Measurements from ENCODE around the gene ABL1. TPM values are rescaled to one million over a fixed set of nuclear protein-coding genes. Genes with fewer than 3 reads are reported as not detected.

Gene ABL1
- polyA plus RNA-seq, 3 donors: 4.5 to 14.5 (median 8.0) TPM

DNA sequence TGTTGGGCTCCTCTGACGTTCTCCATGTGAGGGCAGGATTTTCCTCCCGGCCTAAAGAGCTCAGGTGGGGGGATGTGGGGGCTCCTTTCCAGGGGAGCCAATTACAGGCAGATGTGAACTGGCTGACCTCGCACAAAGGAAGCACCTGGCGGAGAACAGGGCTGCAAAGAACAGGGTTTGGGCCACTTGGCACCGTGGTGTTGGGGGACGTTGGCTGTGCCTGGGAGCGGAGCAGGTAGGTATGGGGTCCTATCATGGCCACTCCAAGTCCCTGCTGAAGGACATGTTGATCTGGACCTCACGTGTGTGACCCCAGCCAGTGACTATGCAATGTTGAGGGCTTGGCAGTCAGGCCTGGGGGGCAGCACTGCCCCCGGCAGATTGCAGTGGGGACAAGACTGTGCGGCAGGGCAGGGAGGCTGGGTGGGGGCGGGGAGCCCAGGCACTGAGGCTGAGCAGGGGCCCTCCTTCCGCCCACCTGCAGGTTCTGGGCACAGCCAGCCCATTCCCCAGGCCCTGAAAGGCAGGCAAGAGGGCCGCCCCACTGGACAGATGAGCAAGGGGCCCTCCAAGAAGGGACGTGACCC lies 84.6 kb downstream of the ABL1 start:
- no peak overlapping the region for H3K4me3 Mint-ChIP-seq
- Histone ChIP-seq H4K20me1 (ENCODE audit: insufficient read depth, low read length) (no peaks in the 10 kb centered on the region), H3K27ac (ENCODE audit: low read depth in 1 of 2, low read length in 2 of 2) (no peak overlapping the region), H3K36me3 (replicated peaks in 1 of 2; ENCODE audit: control insufficient read depth in 1 of 2, insufficient read depth in 2 of 2, low read length in 2 of 2) (no peaks in the 10 kb centered on the region), H3K9ac (ENCODE audit: insufficient read depth, low read length, poor library complexity, severe bottlenecking) (no peak overlapping the region), H3K4me1 (ENCODE audit: control insufficient read depth in 1 of 2, insufficient read depth in 2 of 2, low read length in 2 of 2) (no peaks in the 10 kb centered on the region), H3K9me3 (replicated peaks in 1 of 2; ENCODE audit: control insufficient read depth in 1 of 2, insufficient read depth in 1 of 2, low read length in 2 of 2) (no peaks in the 10 kb centered on the region), H3K4me3 (replicated peaks in 1 of 3; ENCODE audit: low read depth in 2 of 3, low read length in 3 of 3) (no peak overlapping the region), H3K27me3 (ENCODE audit: control insufficient read depth in 2 of 2, insufficient read depth in 2 of 2, low read length in 2 of 2) (no peaks in the 10 kb centered on the region), H3K4me2 (replicated peaks; ENCODE audit: extremely low read depth, low read length, poor library complexity, severe bottlenecking) (no peak overlapping the region), H2AFZ (ENCODE audit: insufficient read depth, low read depth, low read length, poor library complexity, severe bottlenecking) (no peak overlapping the region), H3K79me2 (ENCODE audit: insufficient read depth, low read length) (no peaks in the 10 kb centered on the region)
- TF ChIP-seq, protein P1, sequence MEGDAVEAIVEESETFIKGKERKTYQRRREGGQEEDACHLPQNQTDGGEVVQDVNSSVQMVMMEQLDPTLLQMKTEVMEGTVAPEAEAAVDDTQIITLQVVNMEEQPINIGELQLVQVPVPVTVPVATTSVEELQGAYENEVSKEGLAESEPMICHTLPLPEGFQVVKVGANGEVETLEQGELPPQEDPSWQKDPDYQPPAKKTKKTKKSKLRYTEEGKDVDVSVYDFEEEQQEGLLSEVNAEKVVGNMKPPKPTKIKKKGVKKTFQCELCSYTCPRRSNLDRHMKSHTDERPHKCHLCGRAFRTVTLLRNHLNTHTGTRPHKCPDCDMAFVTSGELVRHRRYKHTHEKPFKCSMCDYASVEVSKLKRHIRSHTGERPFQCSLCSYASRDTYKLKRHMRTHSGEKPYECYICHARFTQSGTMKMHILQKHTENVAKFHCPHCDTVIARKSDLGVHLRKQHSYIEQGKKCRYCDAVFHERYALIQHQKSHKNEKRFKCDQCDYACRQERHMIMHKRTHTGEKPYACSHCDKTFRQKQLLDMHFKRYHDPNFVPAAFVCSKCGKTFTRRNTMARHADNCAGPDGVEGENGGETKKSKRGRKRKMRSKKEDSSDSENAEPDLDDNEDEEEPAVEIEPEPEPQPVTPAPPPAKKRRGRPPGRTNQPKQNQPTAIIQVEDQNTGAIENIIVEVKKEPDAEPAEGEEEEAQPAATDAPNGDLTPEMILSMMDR (IDR thresholded peaks at IDR 0.05): no peak
- DNase-seq: no peak
- H3K27ac Mint-ChIP-seq: no peak overlapping the region
- intact Hi-C loops (cut with micrococcal nuclease): no loop called here
- peaks cover 11 to 23% (median 18%) of the 10 kb centered on the region in 3 donors for H3K27me3 Mint-ChIP-seq (ENCODE audit: low read depth in 3 of 3)
- WGBS (ENCODE audit: insufficient coverage): 70% methylated on average over 10 of the region's 14 CpGs
- no peaks in the 10 kb centered on the region for H3K36me3 Mint-ChIP-seq
- H3K9me3 Mint-ChIP-seq: peaks cover 0 to 1% (median 0%) of the 10 kb centered on the region in 7 donors
- H3K4me1 Mint-ChIP-seq: no peaks in the 10 kb centered on the region

DNA sequence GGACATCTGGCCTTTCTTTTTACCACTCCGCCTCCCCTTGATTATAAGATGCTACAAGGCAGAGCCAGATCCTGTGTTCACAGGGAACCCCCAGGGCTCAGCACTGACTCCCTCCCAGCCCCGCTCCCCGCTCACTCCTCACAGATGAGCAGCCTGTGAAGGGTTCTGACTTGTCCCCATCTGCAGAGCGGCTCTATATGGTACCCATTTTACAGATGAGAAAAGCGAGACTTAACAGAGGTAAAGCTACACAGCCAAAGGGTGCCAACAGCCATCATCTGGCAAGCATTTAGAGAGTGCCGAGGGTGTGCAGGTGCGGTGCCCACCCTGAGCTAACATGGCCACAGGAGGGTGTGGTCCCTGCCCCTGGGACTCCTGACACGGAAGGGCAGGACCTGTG lies 85.2 kb downstream of the ABL1 start:
- no peaks in the 10 kb centered on the region for H3K9me3 ChIP-seq (replicated peaks in 1 of 2; ENCODE audit: control insufficient read depth in 1 of 2, insufficient read depth in 1 of 2, low read length in 2 of 2)
- Mint-ChIP-seq H3K4me1 (no peaks in the 10 kb centered on the region), H3K9me3 (peaks cover 0 to 1% (median 0%) of the 10 kb centered on the region in 7 donors), H3K27me3 (ENCODE audit: low read depth in 3 of 3) (peaks cover 9 to 26% (median 18%) of the 10 kb centered on the region in 3 donors), H3K27ac (no peak overlapping the region), H3K4me3 (no peak overlapping the region), H3K36me3 (no peaks in the 10 kb centered on the region)
- no peak overlapping the region for H3K27ac ChIP-seq (ENCODE audit: low read depth in 1 of 2, low read length in 2 of 2)
- no peaks in the 10 kb centered on the region for H3K27me3 ChIP-seq (ENCODE audit: control insufficient read depth in 2 of 2, insufficient read depth in 2 of 2, low read length in 2 of 2)
- H3K9ac ChIP-seq (ENCODE audit: insufficient read depth, low read length, poor library complexity, severe bottlenecking): no peak overlapping the region
- no peaks in the 10 kb centered on the region for H3K36me3 ChIP-seq (replicated peaks in 1 of 2; ENCODE audit: control insufficient read depth in 1 of 2, insufficient read depth in 2 of 2, low read length in 2 of 2)
- no peak overlapping the region for H3K4me2 ChIP-seq (replicated peaks; ENCODE audit: extremely low read depth, low read length, poor library complexity, severe bottlenecking)
- no peaks in the 10 kb centered on the region for H3K79me2 ChIP-seq (ENCODE audit: insufficient read depth, low read length)
- no peak overlapping the region for H3K4me3 ChIP-seq (replicated peaks in 1 of 3; ENCODE audit: low read depth in 2 of 3, low read length in 3 of 3)
- TF ChIP-seq, protein P1 (IDR thresholded peaks at IDR 0.05): no peak
- WGBS (ENCODE audit: insufficient coverage): 93% methylated on average over 7 of the region's 8 CpGs
- no peak for DNase-seq
- H2AFZ ChIP-seq (ENCODE audit: insufficient read depth, low read depth, low read length, poor library complexity, severe bottlenecking): no peak overlapping the region
- no peaks in the 10 kb centered on the region for H3K4me1 ChIP-seq (ENCODE audit: control insufficient read depth in 1 of 2, insufficient read depth in 2 of 2, low read length in 2 of 2)
- no peaks in the 10 kb centered on the region for H4K20me1 ChIP-seq (ENCODE audit: insufficient read depth, low read length)
- intact Hi-C loops (cut with micrococcal nuclease): no loop called here
